Subcutaneous adipose tissue (tissue), 4 donors: ENCODE measurements around the gene TBC1D5. TPM values are rescaled to one million over a fixed set of nuclear protein-coding genes. Genes with fewer than 3 reads are reported as not detected.

Experiments
- CTCF ChIP-seq: fragments of 450-650 bp; IDR thresholded peaks from one replicate; pipeline ENCODE4 v1.5.1; 2016; ENCODE audit warnings: low read depth, mild to moderate bottlenecking, control low read depth, antibody characterized with exemption, moderate library complexity
- total RNA-seq, 4 donors: library from RNA; depleted of rRNA; stranded (reverse); fragments of >200 nt; gene quantifications; one replicate each; pipeline ENCODE4 v1.1.0, GENCODE V29; 2016

Gene TBC1D5
- total RNA-seq, 4 donors from 2014 or later = 76.3 to 91.1 (median 81.3) TPM

- no peak for TF ChIP-seq CTCF
Observed at GRCh38 chr3:17213102-17213501, 529.3 kb downstream of the TBC1D5 start.

- TF ChIP-seq CTCF = no peak
Observed at GRCh38 chr3:17207979-17208378, 534.5 kb downstream of the TBC1D5 start.

GRCh38 chr3:17207019-17207418 is 535.4 kb downstream of the TBC1D5 start:
- TF ChIP-seq CTCF = no peak

- TF ChIP-seq CTCF = no peak
Observed at GRCh38 chr3:17204049-17204650, 538.3 kb downstream of the TBC1D5 start.

- TF ChIP-seq CTCF = no peak
Observed at GRCh38 chr3:17201538-17201937, 540.9 kb downstream of the TBC1D5 start.

- no peak for TF ChIP-seq CTCF
Observed at GRCh38 chr3:17195856-17196604, 546.4 kb downstream of the TBC1D5 start.

- no peak for TF ChIP-seq CTCF
Observed at GRCh38 chr3:17195192-17195611, 547.2 kb downstream of the TBC1D5 start.
